Right lobe of liver (tissue), 6 donors: ENCODE data around the gene TEN1. TPM values are rescaled to one million over a fixed set of nuclear protein-coding genes. Genes with fewer than 3 reads are reported as not detected.

ENCODE experiments used
- ATAC-seq, 4 donors: fragments of 200-7000 bp; cut with Tn5 transposase; one replicate each; pipeline ENCODE4 v1.9.1; 2020; ENCODE audit warnings: mild to moderate bottlenecking in 4 of 4, moderate library complexity in 4 of 4
- DNase-seq, 3 donors: peaks; one replicate each; pipeline ENCODE4 v3.0.0-alpha.2; 2020
- H3K27ac ChIP-seq, 3 donors: fragments of 200-600 bp; one replicate each; pipeline ENCODE4 v1.8.0; 2022
- H3K27me3 ChIP-seq, 2 donors: fragments of 200-600 bp; one replicate each; pipeline ENCODE4 v1.8.0; 2022
- H3K36me3 ChIP-seq, 4 donors: fragments of 200-600 bp; sonication (generic) in 1 of 4; one replicate each; pipeline versions ENCODE4 v1.5.1 to v1.8.0; 2017 to 2022; ENCODE audit warnings: control low read depth in 1 of 4
- H3K4me1 ChIP-seq, 4 donors: fragments of 200-600 bp; sonication (generic) in 1 of 4; one replicate each; pipeline versions ENCODE4 v1.5.1 to v1.8.0; 2017 to 2022; ENCODE audit warnings: control low read depth in 1 of 4
- H3K4me3 ChIP-seq, 3 donors: fragments of 200-600 bp; one replicate each; pipeline ENCODE4 v1.8.0; 2022
- H3K9me3 ChIP-seq, 4 donors: fragments of 200-600 bp; sonication (generic) in 1 of 4; one replicate each; pipeline versions ENCODE4 v1.5.1 to v1.8.0; 2017 to 2022; ENCODE audit warnings: control low read depth in 1 of 4
- CTCF ChIP-seq, 4 donors: fragments of 200-600 bp in 3 of 4; fragments of 450-650 bp in 1 of 4; IDR thresholded peaks; one replicate each; pipeline versions ENCODE4 v1.5.1 to v1.8.0; 2016 to 2022; ENCODE audit warnings: antibody characterized with exemption in 4 of 4, mild to moderate bottlenecking in 2 of 4
- POLR2A ChIP-seq: fragments of 450-650 bp; IDR thresholded peaks from one replicate; pipeline ENCODE4 v1.6.1; 2017; ENCODE audit warnings: antibody characterized with exemption, mild to moderate bottlenecking
- WGBS: methylation state at CpG from one replicate; pipeline ENCODE4 v1.1.6; 2018; ENCODE audit warnings: low coverage, low lambda C conversion rate; ENCODE audit not compliant: insufficient coverage; ENCODE audit errors: missing lambda C conversion rate; 5-methylcytosine and 5-hydroxymethylcytosine counted together
- intact Hi-C, 2 donors: fragments of 100-400 bp; cut with DNase I; formaldehyde crosslinking; loops; one replicate each; pipeline versions ENCODE4 v1.11.2 to v1.14.1; 2022
- total RNA-seq, 6 experiments: library from RNA; depleted of rRNA in 2 of 6; stranded (reverse); fragments of >200 nt in 2 of 6; fragmentation: NEBNext Ultra II Directional in 3 of 6; extraction: Animal tissue kit (Norgen Biotek cat#: 25700) in 3 of 6; gene quantifications; one replicate each; pipeline versions ENCODE4 v1.1.0 to v1.2.4, GENCODE V29; 2016 to 2023
- donor health status: DM: no; HTN: yes; CAD: no.
- donor health status: DM: no; HTN: no; CAD: no.
- donor health status: DM: no; HTN: no; CAD: no.
- donor health status: DM: no; HTN: yes; CAD: no.
- donor health status: DM: no; HTN: yes; CAD: no.

Gene TEN1
- total RNA-seq, 6 experiments from 2014 or later = 6.9 to 25.2 (median 14.1) TPM

DNA sequence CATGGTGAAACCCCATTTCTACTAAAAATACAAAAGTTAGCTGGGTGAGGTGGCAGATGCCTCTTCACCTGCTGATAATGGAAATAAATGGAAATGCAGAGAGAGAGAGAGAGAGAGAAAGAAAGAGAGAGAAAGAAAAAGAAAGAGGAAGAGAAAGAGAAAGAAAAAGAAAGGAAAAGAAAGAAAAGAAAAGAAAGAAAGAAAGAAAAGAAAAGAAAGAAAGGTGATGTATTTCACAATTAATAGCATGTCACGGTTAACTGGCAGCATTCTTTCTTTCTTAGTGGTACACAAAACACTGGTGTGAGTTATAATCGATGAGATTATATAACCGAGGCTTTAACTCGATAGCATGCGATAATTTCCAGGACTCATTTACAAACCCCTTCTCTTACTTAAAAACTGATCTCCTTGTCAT is 3.3 kb upstream of the TEN1 start:
- intact Hi-C loops = no loop called here
- H3K27me3 ChIP-seq = no peaks in the 10 kb centered on the region
- ATAC-seq (no peak), DNase-seq (no peak)
- H3K4me3 ChIP-seq = peak overlapping the region; percentile 6 to 98 (median 86)
- peaks cover 0 to 48% (median 12%) of the 10 kb centered on the region in 4 donors for H3K4me1 ChIP-seq
- TF ChIP-seq POLR2A = no peak
- no peak for TF ChIP-seq CTCF (IDR thresholded peaks at IDR 0.05)
- H3K27ac ChIP-seq = peak overlapping the region; percentile 83 to 96 (median 95)
- WGBS = 35% methylated on average over 5 of the region's 5 CpGs
- H3K36me3 ChIP-seq = peaks cover 0 to 22% (median 8%) of the 10 kb centered on the region in 4 donors
- no peaks in the 10 kb centered on the region for H3K9me3 ChIP-seq

DNA sequence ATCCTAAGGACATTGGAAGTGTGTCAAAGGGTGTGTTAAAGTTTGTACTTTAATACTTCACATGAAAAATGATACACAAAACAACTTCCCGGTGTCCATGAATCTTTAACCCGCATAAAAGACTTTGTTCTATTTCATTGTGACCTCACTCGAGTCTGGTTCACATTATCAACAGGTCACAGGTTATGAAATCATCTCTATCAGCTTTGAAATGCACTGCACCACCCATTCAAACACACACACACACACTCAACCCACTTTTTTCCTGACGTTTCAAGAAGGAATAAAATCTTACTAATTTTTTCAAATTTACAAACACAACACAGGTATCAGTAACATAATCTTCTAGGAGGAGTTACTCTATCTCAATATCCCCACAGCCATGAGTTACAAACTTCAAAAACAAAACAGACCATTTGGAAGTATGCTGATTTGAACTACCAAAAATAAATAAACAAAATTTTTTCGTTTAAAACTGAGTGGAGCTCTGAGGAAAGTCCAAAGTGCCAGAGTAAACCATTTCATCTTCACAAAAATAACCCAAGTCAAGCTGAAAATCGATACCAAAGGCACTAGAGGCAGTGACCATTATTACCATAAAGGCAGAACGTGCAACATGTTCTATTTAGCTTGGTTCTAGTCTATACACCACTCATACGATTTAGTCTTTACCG is 2.7 kb upstream of the TEN1 start:
- Histone ChIP-seq H3K9me3 (no peaks in the 10 kb centered on the region), H3K27ac (peak overlapping the region; percentile 83 to 96 (median 95)), H3K36me3 (peaks cover 0 to 17% (median 6%) of the 10 kb centered on the region in 4 donors), H3K4me3 (peak overlapping the region; percentile 86 to 98 (median 94)), H3K27me3 (no peaks in the 10 kb centered on the region), H3K4me1 (peaks cover 0 to 52% (median 13%) of the 10 kb centered on the region in 4 donors)
- peak; percentile 25 to 47 (median 25) for ATAC-seq
- DNase-seq = no peak
- WGBS = 31% methylated on average over 9 of the region's 9 CpGs
- intact Hi-C loops = no loop called here
- TF ChIP-seq POLR2A = peak; percentile 85
- TF ChIP-seq CTCF (IDR thresholded peaks at IDR 0.05) = no peak

DNA sequence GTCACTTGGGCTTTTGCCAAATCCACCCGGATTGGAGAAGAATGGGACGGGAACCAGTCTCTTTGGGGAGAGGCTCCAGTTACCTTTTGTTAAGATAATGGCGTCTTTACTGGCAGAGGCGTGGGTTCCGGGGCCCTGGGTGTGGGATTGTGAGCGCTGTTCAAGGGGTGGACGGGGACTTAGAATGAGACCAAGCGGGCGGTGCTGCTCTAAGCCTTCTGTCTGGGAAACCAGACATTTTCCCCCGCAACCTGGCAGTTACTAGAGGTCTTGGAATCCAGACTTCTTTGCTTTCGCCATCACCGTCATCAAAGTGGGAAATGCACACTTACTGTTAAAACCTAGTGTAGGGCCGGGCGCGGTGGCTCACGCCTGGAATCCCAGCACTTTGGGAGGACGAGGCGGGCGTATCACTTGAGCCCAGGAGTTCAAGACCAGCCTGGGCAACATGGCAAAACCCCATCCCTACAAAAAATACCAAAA is 706 bp downstream of the TEN1 start:
- H3K4me1 ChIP-seq = peaks cover 0 to 56% (median 16%) of the 10 kb centered on the region in 4 donors
- no peaks in the 10 kb centered on the region for H3K27me3 ChIP-seq
- peak overlapping the region; percentile 86 to 98 (median 94) for H3K4me3 ChIP-seq
- no peaks in the 10 kb centered on the region for H3K9me3 ChIP-seq
- peak overlapping the region; percentile 94 to 96 (median 95) for H3K27ac ChIP-seq
- 0% methylated on average over 2 of the region's 19 CpGs for WGBS
- TF ChIP-seq POLR2A = no peak
- TF ChIP-seq CTCF (IDR thresholded peaks at IDR 0.05) = no peak
- DNase-seq (no peak), ATAC-seq (peak; percentile 2 to 18 (median 5))
- H3K36me3 ChIP-seq = no peaks in the 10 kb centered on the region
- intact Hi-C loops = no loop called here

DNA sequence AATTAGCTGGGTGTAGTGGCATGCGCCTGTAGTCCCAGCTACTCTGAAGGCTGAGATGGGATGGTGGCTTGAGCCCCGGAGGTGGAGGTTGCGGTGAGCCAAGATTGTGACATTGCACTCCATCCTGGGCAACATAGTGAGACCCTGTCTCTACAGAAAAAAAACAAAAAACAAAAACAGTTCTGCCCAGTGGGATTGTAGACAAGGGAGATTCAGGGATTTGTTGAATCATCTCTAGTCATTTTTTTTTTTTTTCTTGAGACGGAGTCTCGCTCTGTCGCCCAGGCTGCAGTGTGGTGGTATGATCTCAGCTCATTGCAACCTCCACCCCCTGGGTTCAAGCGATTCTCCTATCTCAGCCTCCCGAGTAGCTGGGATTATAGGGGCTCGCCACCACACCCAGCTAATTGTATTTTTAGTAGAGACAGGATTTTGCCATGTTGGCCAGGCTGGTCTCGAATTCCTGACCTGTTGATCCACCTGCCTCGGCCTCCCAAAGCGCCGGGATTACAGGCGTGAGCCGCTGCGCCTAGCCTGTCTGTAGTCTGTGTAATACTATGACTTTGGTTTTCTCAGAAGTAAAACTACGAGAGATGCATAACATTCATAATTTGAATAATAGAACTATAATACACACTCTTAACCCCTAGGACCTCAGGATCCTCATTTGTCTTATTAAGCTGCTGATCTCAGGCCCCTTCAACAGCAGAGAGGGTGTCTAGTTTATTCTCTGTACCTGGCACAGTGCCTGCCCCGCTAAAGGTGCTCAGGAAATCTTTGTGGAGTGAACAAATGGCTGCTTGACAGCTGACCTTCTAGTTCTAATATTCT is 1.4 kb downstream of the TEN1 start:
- Histone ChIP-seq H3K4me1 (peaks cover 0 to 51% (median 14%) of the 10 kb centered on the region in 4 donors), H3K36me3 (no peaks in the 10 kb centered on the region), H3K9me3 (no peaks in the 10 kb centered on the region), H3K27me3 (no peaks in the 10 kb centered on the region), H3K4me3 (peak overlapping the region; percentile 86 to 98 (median 94)), H3K27ac (peak overlapping the region; percentile 94 to 96 (median 95))
- ATAC-seq (no peak), DNase-seq (no peak)
- 50% methylated on average over 12 of the region's 18 CpGs for WGBS
- TF ChIP-seq POLR2A (no peak), CTCF (IDR thresholded peaks at IDR 0.05) (no peak)
- intact Hi-C loops = no loop called here
